Measurements from ENCODE around the gene CCNT2.

- no peak for TF ChIP-seq POLR2A (IDR thresholded peaks at IDR 0.05)
- TF ChIP-seq CTCF (IDR thresholded peaks at IDR 0.05) = no peak
These were observed 34.9 kb upstream of the CCNT2 start for GRCh38 chr2:134883552-134884293.
